Neural progenitor cell (in vitro differentiated cells): Measurements from ENCODE around the gene KBTBD7.

Experiments used
- CTCF ChIP-seq: fragments of 200-600 bp; sonication (generic); IDR thresholded peaks from 2 replicates; pipeline ENCODE4 v1.5.1; 2017; ENCODE audit warnings: antibody characterized with exemption, mild to moderate bottlenecking
- EZH2phosphoT487 ChIP-seq: fragments of 200-600 bp; sonication (generic); IDR thresholded peaks from 2 replicates; pipeline ENCODE4 v1.6.1; 2017; ENCODE audit warnings: antibody characterized with exemption

DNA sequence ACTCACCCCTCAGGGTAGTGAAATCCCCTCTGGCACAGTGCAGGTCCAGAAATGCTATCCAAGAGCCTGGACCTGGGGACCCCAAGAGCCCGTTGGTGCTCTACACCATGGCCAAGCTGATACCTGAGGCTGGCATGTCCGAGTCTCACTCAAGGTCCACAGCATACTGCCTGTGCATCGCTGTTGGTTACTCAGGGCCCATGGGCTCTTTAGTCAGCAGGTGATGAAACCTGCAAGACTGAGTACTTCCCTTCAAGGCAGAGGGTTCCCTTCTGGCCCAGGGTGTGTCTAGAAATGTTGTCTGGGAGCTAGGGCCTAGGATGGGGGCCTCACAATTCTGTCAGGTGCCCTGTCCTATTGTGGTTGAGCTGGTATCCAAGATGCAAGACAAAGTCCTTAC, 19.6 kb upstream of the KBTBD7 start:
- no peak for TF ChIP-seq EZH2phosphoT487
- no peak for TF ChIP-seq CTCF
